Fibroblast of skin of left quadriceps (primary cell): ENCODE data around the gene DSE.

Experiments used
- DNase-seq, 2 experiments: peaks; one replicate each; pipeline ENCODE4 v3.0.0-alpha.2; 2013; ENCODE audit warnings: low read depth in 2 of 2

DSE gene

DNA sequence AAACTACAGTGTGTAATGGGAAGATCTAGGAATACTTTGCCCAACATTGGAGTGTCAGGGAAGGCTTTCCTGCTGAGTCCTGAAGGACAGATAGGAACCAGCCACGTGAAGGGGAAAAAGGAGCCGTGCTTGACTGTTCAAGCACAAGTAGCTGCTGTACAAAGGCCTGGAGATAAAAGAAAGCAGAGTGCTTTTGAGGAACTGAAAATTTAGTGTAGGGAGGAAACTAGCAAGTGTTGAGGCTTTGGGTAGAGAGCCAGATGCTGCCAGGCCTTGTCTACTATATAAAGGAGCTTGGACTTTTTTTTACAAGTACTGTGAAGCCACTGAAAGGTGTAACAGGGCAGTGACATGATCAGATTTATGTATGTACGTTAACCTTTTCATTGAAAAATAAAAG, 39.0 kb downstream of the DSE start:
- no peak for DNase-seq

DNA sequence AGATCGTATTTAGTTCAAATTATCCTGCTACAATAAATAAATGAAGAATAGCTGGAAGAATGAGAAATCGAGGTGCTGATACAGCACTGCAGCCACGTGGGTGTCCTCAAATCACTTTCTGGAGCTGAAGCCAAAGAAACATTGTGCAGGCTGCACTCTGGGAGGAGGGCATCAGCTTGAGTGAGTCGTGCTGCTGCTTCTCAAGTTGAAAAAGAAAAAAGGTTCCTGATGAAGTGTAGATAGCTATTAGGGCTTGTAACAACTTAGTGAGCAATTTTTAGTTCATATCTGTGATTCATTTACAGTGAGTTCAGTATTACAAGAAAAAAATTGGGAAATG, 40.5 kb downstream of the DSE start:
- no peak for DNase-seq

DNA sequence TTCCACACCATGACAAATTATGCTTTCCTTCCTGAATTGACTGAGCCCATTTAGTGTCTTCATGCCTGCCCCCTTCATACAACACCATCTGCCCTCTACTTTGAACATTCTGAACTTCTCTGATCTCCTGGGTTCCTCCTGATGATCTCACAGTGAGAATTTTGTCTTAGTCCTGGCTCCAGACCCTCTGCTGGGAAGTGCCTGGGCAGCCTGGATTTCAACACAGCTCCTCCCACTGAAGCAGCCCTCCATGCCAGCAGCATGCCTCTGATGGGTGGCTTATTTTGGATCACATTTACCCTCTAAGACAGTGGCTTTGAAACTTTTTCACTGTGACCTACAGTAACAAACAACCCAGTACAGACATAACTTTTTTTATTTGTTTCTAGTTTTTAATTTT, 41.5 kb downstream of the DSE start:
- DNase-seq, result no peak

DNA sequence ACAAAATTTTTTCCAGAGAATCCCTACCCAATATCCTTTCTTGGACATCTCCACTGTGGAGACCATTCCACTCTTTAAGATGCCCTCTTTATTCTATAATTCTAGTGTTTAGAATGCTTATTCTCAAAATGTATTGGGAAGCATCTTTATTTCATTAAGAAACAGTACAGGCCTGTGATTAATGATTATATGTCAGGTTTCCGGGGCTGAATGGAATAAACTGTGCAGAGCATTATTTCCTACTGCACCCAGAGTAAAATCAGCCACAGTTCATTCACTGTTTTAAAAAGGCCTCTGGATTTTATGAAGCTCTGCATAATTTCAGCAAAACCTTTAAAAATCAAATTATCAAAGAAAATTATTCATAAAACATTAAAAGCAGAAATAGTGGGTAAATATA, 42.6 kb downstream of the DSE start:
- no peak for DNase-seq

DNA sequence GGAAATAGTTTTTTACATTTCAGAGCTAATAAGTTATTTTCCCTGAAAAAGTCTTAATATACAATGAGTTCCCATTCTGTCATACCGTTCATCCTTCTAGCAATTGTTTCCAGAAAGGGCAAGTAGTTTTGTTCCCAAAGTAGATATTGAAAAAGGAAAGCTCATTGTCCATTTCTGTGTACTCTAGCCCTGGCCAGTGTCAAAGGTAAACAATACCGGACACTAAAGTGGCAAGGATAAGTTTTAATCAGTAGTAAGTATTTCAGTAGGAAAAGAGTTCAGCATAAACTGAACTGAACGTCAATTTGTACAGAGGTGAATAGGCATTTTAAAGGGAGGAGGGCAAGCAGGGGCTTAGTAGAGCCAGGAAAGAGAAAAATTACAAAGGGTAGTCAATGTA, 46.9 kb downstream of the DSE start:
- no peak for DNase-seq

DNA sequence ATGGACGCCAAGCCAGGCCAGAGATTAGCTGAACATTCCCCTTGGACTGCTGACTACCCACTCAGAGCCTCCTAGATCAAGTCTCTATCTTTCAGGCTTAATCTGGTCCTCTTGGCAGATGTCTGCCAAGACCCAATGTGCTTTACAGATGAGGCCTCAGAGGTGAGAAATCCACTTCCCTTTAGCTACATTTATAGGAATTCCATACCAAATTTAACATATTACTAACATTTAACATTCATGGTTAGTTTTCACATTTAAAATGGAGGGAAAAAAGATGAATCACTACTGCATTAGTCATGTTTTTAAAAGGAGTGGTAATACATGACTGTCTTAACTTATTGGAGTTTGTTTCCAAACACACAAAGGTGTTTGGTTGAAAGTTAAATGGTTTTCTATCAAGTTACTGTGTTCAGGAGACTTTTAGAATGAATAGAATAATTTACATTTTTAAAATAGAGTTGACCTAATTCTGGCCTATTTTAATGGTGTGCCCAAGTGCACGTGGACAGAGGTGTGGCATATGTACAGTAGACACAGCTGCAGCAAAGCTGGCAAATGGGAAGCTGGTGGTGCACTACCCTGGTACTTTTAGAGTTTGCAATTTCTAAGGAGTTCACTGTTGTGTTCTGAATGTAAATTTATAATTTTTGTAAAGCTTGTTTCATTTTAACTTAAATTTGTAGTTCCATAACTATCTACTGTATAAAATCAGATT, 48.5 kb downstream of the DSE start:
- DNase-seq, result no peak

DNA sequence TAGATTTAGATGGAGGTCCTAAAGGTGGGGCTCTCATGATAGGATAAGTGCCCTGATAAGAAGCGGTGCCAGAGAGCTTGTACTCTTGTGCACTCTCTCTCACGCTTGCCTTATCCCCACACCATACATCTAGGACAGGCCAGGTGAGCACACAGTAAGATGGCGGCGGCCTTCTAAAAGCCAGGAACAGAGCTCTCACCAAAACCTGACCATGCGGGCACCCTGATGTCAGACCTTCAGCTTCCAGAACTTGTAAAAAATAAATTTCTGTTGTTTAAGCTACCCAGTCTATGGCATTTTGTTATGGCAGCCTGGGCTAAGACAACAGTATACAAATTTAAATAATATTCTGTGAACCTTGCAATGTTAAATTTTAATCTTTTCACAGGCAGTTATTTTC, 49.6 kb downstream of the DSE start:
- DNase-seq, result no peak

DNA sequence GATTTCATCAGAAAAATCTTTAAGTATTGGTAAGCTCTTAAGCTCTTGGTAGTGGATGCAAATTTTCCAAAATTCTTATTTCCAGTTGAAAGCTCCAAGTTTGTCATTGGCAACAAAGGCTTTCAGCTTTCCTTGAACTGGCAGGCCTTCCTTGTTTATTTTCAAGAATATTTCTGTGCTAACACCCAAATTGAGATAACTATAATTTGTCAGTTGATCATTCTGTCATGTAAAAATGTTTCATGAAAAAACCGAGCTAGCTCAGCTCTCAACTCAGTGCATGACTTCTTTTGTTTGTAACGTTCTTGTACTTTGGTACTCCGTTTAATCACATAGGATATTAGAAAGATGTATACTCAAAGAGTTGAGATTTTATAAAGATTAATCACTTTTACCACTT, 51.5 kb downstream of the DSE start:
- no peak for DNase-seq

DNA sequence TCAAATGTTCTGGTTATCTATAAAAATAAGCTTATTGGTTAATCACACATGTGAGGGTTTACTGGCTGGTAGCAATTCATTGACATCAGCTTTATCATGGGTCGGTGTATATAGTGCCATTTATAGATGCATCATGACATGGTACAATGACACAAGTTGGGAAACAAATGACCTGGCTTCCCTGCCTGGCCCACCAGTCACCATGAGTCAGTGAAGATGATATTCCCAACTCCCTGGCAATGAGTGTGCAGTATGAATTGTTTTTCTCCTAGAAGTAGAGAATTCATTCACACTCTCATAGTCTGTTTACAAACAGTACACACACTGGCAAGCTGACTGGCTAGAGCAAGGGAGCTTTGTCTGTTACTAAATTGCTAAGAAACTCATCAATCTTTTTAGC, 53.3 kb downstream of the DSE start:
- DNase-seq, result no peak

DNA sequence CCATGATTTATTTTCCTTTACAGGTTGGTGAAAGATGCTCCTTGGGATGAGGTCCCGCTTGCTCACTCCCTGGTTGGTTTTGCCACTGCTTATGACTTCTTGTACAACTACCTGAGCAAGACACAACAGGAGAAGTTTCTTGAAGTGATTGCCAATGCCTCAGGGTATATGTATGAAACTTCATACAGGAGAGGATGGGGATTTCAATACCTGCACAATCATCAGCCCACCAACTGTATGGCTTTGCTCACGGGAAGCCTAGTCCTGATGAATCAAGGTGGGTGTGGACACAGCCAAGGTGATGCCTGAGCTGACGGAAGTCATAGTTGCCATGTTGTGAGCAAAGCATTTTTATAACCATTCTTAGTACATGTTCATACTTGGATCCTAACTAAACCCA, 55.8 kb downstream of the DSE start:
- DNase-seq, result no peak

DNA sequence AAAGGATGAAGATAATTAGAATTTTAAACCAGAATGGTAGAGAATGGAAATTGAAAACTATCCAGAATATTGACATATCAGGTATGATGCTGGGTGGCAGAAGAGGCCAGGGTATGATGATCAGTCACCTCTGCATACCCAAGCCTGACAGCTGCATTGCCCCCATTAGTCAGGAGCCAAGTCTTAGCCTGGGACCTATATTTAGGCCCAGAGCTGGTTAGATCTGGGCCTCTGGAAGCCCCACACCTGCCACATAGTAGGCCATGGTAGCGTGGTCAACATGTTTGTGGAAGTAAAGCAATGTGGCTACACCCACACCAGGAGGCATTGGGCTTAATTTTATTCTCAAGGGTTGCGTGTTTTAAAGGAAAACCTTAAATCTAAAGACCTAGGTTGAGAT, 58.4 kb downstream of the DSE start:
- no peak for DNase-seq

DNA sequence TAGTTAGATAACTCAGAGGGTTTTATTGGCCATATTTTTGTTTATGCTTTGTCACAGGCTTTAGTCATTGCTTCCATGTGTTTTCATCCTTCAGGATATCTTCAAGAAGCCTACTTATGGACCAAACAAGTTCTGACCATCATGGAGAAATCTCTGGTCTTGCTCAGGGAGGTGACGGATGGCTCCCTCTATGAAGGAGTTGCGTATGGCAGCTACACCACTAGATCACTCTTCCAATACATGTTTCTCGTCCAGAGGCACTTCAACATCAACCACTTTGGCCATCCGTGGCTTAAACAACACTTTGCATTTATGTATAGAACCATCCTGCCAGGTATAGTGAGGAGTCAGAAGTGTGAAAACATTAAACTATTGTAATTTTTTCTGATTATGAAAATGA, 60.1 kb downstream of the DSE start:
- DNase-seq, result no peak

DNA sequence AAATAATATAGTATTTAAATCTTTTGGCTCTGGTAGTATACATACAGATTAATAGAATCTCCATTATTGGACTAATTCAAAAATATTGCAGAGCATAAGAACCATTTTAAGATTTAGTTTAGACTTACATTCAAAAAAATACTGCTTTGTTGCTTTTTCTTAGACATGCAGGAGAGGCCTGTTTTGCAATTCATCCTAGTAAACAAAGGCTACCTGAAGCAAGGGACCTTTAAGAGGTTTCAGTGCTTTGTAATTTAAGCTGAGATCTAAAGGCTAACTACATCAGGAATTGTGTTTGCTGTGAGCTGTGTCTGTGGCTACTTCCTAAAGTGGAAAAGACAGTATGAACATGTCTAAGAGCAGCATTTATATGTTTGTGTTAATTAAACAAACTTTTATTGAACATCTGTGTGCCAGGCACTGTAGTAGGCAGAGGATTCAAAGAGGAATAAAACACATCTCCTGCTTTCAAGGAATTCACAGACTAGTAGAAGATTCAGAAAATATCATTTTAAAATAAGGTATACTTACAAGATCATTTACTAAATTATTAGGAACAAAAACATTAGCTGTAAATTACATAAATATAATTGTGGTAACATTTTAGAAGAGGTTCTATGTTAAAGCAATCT, 61.3 kb downstream of the DSE start:
- DNase-seq, result no peak

DNA sequence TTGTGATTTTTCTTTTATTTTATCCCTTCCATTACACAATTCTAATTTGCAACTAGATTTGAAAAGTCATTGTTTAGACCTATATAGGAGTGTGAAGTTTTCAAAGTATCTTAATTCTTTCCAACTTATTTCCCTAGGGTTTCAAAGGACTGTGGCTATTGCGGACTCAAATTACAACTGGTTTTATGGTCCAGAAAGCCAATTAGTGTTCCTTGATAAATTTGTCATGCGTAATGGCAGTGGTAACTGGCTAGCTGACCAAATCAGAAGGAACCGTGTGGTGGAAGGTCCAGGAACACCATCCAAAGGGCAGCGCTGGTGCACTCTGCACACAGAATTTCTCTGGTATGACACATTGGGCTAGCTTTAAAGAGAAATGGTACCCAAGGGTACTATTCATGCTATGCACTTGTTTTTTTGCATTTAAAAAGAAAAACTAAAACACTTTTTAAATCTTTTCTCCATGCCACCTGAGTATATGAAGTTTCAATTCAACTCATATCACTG, 62.5 kb downstream of the DSE start:
- no peak for DNase-seq

DNA sequence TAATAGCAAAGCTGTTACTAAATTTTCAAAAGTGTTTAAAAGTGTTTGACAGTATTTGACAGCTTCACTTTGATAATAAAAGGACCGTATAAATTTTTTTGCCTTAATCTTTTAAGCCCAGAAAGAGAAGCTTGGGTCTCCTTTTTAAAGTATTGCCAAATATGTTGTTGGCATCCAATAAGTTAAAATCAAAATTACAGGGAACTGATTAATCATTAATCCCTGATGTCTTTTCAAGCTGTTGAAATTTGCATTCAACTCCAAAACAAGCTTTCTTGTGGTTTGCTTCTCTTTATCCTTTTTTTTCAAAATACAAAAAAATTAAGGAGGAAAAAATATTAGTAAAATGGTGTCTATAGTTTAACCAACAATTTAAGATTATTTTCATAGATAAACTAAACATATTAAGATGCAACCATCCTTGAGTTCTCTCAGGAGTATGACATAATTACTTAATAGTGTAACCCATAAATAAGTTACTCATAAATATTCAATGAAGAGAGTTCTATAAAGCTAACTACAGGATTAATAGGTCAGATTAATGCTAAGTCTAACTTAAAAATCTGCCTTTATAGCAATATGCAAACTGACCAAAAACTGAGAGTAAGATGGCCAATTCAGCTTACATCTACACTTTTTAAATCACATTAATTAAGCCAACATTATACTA, 63.4 kb downstream of the DSE start:
- no peak for DNase-seq

DNA sequence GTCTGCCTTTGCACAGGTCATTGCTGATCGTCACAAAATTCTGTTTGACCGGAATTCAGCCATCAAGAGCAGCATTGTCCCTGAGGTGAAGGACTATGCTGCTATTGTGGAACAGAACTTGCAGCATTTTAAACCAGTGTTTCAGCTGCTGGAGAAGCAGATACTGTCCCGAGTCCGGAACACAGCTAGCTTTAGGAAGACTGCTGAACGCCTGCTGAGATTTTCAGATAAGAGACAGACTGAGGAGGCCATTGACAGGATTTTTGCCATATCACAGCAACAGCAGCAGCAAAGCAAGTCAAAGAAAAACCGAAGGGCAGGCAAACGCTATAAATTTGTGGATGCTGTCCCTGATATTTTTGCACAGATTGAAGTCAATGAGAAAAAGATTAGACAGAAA, 65.8 kb downstream of the DSE start:
- no peak for DNase-seq

DNA sequence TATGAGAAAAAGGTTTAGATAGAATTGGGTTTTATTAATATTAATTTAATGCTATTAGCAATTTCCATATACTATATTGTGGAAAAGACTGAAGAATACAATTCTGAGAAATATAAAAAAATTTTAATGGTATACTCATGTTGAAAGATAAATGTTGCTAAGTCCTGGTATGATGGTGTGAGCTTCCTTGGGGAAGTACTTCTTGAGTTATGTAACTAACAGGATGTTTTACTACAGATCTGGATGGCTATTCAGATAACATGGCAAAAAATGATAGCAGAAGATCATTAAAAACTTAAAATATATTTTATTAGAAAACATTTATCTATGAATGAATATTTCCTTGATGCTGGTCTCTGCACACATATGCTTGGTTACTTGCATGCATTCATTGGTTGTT, 66.9 kb downstream of the DSE start:
- no peak for DNase-seq

DNA sequence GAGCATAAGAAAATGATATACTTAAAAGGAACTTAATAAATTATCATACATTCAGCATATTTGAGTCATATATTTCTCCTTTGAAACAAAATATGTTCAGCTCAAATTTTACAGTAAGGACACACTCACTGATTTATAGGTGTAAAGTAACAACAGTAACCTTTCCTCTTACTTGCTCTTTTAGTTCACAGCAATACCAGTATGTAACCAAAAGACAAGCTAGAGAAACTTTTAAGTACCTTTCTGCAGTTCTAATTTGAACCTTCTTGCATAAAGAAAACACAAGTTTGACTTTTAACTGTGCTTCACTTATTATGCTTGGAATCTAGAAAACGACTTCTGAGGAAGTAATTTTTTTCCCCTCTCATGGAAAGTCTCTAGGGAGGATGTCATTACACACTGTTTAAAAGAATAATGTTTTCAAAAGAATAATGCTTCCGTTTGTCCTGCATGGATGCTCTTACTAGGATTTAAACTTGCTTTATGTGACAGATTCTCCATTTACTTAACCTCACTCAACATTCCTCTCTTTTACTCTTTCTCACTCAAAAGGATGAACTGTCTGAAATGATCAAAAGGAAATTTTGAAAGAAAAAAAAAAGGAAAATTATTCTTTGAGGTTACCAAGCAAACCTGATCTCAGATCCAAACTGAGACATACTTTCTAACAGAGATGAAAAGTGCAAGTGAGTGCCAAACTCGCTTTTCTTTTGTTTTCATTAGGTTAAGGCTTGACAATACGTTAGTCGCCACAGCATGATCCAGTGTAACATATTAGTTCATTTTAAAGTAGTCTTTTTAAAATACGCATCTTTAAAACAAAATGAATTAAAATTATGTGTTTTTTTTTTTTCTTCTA, 68.1 kb downstream of the DSE start:
- no peak for DNase-seq

DNA sequence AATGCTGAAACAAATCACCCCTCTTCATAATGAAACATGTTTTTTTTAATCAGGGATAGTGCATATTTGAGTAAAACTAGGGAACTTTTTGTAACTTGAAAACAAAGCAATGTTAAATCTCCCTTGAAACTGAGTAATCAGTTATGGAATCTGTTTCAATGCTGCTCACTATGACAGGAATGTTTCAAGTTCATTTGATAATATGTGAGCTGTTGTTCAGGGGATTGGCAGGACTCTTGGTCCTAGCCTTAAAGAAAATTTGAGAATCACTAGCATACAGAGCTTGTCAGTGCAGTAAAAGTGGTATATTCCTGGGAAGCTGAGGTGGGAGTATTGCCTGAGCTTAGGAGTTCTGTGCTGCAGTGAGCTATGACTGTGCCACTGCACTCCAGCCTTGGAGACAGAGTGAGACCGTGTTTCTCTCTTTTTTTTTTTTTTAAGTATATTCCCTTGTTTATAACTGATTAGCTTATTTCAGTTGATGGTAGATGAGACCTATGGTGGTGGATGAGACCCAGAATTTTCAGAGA, 68.8 kb downstream of the DSE start:
- DNase-seq, result peak; percentile 33 to 35

DNA sequence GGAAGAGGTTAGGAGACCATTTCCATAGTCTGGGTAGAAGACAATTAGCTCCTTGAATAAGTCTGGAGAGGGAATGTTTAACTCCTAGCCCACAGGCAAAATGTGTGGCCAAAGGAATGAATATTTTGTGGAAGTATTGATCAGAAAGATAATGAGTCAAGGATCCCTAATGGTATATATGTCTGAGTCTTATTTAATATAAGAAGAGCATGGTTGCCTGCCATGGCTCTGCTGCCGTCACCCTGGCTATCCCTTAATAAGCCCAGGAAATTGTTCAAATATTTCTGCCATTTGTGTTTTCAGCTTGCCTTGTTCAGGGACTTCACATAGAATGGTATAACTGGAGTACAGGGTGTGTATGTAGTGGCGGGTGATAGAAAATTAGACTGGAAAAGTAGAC, 72.4 kb downstream of the DSE start:
- DNase-seq, result no peak

DNA sequence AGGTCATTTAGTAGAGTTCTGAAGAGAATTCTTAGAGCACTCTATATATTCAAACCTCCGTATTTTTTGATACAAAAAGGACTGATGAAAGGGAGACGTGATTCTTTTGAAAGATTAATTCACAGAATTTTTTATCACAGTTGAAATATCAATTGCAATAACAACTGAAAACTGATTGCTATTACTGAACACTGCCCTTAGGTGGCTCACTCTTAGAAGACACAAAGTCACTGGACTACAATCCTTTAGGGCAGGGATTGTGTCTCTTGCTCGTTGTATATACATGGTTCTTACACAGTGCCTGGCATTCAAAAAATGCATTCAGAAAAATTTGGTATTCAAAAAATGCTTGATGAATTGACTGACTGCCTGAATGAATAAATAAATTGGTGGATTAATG, 73.3 kb downstream of the DSE start:
- DNase-seq, result peak in 1 of 2 experiments; percentile 30

DNA sequence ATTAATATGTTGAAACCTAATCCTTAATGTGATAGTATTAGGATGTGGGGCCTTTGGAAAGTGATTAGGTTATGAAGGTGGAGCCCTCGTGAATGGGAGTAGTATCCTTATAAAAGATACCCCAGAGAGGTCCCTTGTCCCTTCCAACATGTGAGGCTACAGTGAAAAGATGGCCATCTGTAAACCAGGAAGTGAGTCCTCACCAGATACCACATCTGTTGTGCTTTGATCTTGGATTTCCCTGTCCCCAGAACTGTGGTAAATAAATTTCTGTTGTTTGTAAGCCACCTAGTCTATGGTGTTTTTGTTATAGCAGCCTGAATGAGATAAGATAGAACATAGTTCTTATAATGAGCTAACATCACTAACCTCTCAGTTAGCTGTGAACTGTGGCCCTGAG, 73.8 kb downstream of the DSE start:
- DNase-seq, result no peak
